WTC11 (cell line): Measurements from ENCODE around the gene PDGFRB. TPM values are rescaled to one million over a fixed set of nuclear protein-coding genes. Genes with fewer than 3 reads are reported as not detected.

Experiments
- ATAC-seq: fragments of 200-7000 bp; cut with Tn5 transposase; 2 replicates; pipeline ENCODE4 v1.10.0; 2021; ENCODE audit warnings: mild to moderate bottlenecking, moderate library complexity
- CTCF ChIA-PET: fragments of 300-600 bp; sonication (Branson Sonifier 250); formaldehyde crosslinking; loops from one replicate; lab custom pipeline; 2021; ENCODE audit warnings: antibody characterized with exemption; lab: Charles Lee
- POLR2A ChIA-PET: fragments of 350-600 bp; sonication (Branson Sonifier 250); formaldehyde crosslinking; loops from one replicate; lab custom pipeline; 2021; ENCODE audit warnings: antibody characterized with exemption; lab: Charles Lee
- DNase-seq: peaks from one replicate; pipeline ENCODE4 v3.0.0; 2021; ENCODE audit warnings: low spot score
- H3K27ac Mint-ChIP-seq: 2 replicates; pipeline ENCODE4 v1.8.0; 2021; ENCODE audit warnings: mixed read lengths
- H3K27me3 Mint-ChIP-seq: 2 replicates; pipeline ENCODE4 v1.8.0; 2021; ENCODE audit warnings: low read depth, mild to moderate bottlenecking, moderate library complexity, mixed read lengths
- H3K36me3 Mint-ChIP-seq: 2 replicates; pipeline ENCODE4 v1.8.0; 2021; ENCODE audit warnings: mixed read lengths
- H3K4me1 Mint-ChIP-seq: 2 replicates; pipeline ENCODE4 v1.8.0; 2022; ENCODE audit warnings: mixed read lengths
- H3K4me3 Mint-ChIP-seq: 2 replicates; pipeline ENCODE4 v1.8.0; 2021; ENCODE audit warnings: mild to moderate bottlenecking, moderate library complexity, mixed read lengths
- H3K9me3 Mint-ChIP-seq: 2 replicates; pipeline ENCODE4 v1.8.0; 2021; ENCODE audit warnings: mixed read lengths
- ARID4B ChIP-seq: sonication (generic); formaldehyde crosslinking; IDR thresholded peaks from 2 replicates; pipeline ENCODE4 v1.8.0; 2023; ENCODE audit warnings: missing genetic modification reagents, mild to moderate bottlenecking, borderline replicate concordance
- E2F5 ChIP-seq: sonication (generic); formaldehyde crosslinking; IDR thresholded peaks from 2 replicates; pipeline ENCODE4 v1.8.1; 2022; ENCODE audit warnings: mild to moderate bottlenecking, moderate library complexity, missing genetic modification reagents
- ERG ChIP-seq: fragments of 250-450 bp; sonication (Bioruptor Pico); IDR thresholded peaks from 2 replicates; pipeline ENCODE4 v1.8.0; 2021; ENCODE audit warnings: mild to moderate bottlenecking
- FOXP4 ChIP-seq: sonication (generic); formaldehyde crosslinking; IDR thresholded peaks from 2 replicates; pipeline ENCODE4 v1.8.0; 2022; ENCODE audit warnings: mild to moderate bottlenecking, missing genetic modification reagents
- GABPB1 ChIP-seq: sonication (generic); formaldehyde crosslinking; IDR thresholded peaks from 2 replicates; pipeline ENCODE4 v1.8.1; 2023; ENCODE audit warnings: mild to moderate bottlenecking, missing genetic modification reagents
- IRF1 ChIP-seq: sonication (generic); formaldehyde crosslinking; IDR thresholded peaks from 2 replicates; pipeline ENCODE4 v1.8.0; 2023; ENCODE audit warnings: missing genetic modification reagents
- JAZF1 ChIP-seq: fragments of 250-450 bp; sonication (Bioruptor Pico); IDR thresholded peaks from 2 replicates; pipeline ENCODE4 v1.9.0; 2021; ENCODE audit warnings: moderate library complexity, mild to moderate bottlenecking, inconsistent platforms
- MLX ChIP-seq: sonication (generic); formaldehyde crosslinking; IDR thresholded peaks from 2 replicates; pipeline ENCODE4 v1.8.1; 2023; ENCODE audit warnings: mild to moderate bottlenecking, missing genetic modification reagents, moderate library complexity
- NFATC4 ChIP-seq: fragments of 250-450 bp; sonication (Bioruptor Pico); IDR thresholded peaks from 2 replicates; pipeline ENCODE4 v1.9.0; 2021; ENCODE audit warnings: mild to moderate bottlenecking
- NR2C2 ChIP-seq: sonication (generic); formaldehyde crosslinking; IDR thresholded peaks from 2 replicates; pipeline ENCODE4 v1.8.0; 2022; ENCODE audit warnings: mild to moderate bottlenecking, missing genetic modification reagents
- PREB ChIP-seq: sonication (generic); formaldehyde crosslinking; IDR thresholded peaks from 2 replicates; pipeline ENCODE4 v1.8.1; 2022; ENCODE audit warnings: mild to moderate bottlenecking, missing genetic modification reagents, moderate library complexity, borderline replicate concordance
- PRRX2 ChIP-seq: fragments of 250-450 bp; sonication (Bioruptor Pico); IDR thresholded peaks from 2 replicates; pipeline ENCODE4 v1.8.0; 2021; ENCODE audit warnings: mild to moderate bottlenecking
- ZBTB21 ChIP-seq: sonication (generic); formaldehyde crosslinking; IDR thresholded peaks from 2 replicates; pipeline ENCODE4 v1.8.1; 2023; ENCODE audit warnings: mild to moderate bottlenecking, missing genetic modification reagents, borderline replicate concordance
- ZNF138 ChIP-seq: sonication (generic); formaldehyde crosslinking; conservative IDR thresholded peaks from 2 replicates; pipeline ENCODE4 v1.8.1; 2022; ENCODE audit warnings: mild to moderate bottlenecking, moderate library complexity, missing genetic modification reagents
- total RNA-seq: library from RNA; stranded (reverse); gene quantifications from 3 replicates; pipeline ENCODE4 v1.2.3, GENCODE V29; 2021
- TF ChIP-seq, protein P1 (sequence below): fragments of 250-450 bp; sonication (Bioruptor Pico); IDR thresholded peaks from 2 replicates; pipeline ENCODE4 v1.9.0; 2021; ENCODE audit warnings: moderate library complexity, mild to moderate bottlenecking, inconsistent platforms, borderline replicate concordance
- TF ChIP-seq, protein P2 (sequence below): fragments of 250-450 bp; sonication (Bioruptor Pico); IDR thresholded peaks from 2 replicates; pipeline ENCODE4 v2.1.2; 2022; ENCODE audit warnings: mild to moderate bottlenecking, moderate library complexity
- TF ChIP-seq, protein P3 (sequence below): sonication (generic); formaldehyde crosslinking; IDR thresholded peaks from 2 replicates; pipeline ENCODE4 v1.8.1; 2023; ENCODE audit warnings: mild to moderate bottlenecking, missing genetic modification reagents

The PDGFRB gene
- total RNA-seq, 1 experiment from 2014 or later: 5.1 TPM

DNA sequence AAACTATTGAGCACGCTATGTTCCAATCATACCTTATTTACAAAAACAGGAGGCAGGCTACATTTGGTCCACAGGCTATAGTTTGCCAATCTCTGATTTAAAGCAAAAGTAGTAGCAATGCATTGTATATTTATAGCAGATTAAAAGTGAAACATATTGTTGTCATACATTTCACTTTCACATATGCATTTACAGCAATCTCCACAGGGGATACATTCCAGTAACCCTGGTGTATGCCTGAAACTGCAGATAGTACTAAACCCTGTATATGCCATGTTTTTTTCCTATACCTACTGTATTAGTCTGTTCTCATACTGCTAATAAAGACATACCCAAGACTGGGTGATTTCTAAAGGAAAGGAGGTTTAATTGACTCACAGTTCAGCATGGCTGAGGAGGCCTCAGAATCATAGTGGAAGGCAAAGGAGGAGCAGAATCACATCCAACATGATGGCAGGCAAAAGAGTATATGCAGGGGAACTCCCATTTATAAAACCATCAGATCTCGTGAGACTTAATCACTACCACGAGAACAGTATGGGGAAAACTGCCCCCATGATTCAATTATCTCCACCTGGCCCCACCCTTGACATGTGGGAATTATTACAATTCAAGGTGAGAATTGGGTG is 63.4 kb downstream of the PDGFRB start:
- Mint-ChIP-seq H3K4me1 (0 out of 2 replicates have a peak, but pooled peaks cover 2% of the 10 kb centered on the region), H3K27ac (no peak overlapping the region), H3K9me3 (no peaks in the 10 kb centered on the region), H3K27me3 (peaks cover 2% of the 10 kb centered on the region; the same call in 1 of the 2 replicates), H3K4me3 (no peak overlapping the region), H3K36me3 (no peaks in the 10 kb centered on the region)
- CTCF ChIA-PET: no interaction called here
- POLR2A ChIA-PET: no interaction called here
- ATAC-seq: no peak
- no peak for DNase-seq
- TF ChIP-seq JAZF1 (CRISPR knock-in tag) (no peak), NR2C2 (CRISPR knock-in tag) (no peak), MLX (CRISPR knock-in tag) (no peak), E2F5 (CRISPR knock-in tag) (no peak), PRRX2 (CRISPR knock-in tag) (no peak), ARID4B (CRISPR knock-in tag) (no peak), IRF1 (no peak), ERG (CRISPR knock-in tag) (no peak), ZNF138 (CRISPR knock-in tag) (no peak), ZBTB21 (no peak), FOXP4 (CRISPR knock-in tag) (no peak), GABPB1 (CRISPR knock-in tag) (no peak), PREB (CRISPR knock-in tag) (no peak), NFATC4 (CRISPR knock-in tag) (no peak)
- TF ChIP-seq, protein P1, sequence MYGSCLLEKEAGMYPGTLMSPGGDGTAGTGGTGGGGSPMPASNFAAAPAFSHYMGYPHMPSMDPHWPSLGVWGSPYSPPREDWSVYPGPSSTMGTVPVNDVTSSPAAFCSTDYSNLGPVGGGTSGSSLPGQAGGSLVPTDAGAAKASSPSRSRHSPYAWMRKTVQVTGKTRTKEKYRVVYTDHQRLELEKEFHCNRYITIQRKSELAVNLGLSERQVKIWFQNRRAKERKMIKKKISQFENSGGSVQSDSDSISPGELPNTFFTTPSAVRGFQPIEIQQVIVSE (CRISPR knock-in tag): no peak
- TF ChIP-seq, protein P2, sequence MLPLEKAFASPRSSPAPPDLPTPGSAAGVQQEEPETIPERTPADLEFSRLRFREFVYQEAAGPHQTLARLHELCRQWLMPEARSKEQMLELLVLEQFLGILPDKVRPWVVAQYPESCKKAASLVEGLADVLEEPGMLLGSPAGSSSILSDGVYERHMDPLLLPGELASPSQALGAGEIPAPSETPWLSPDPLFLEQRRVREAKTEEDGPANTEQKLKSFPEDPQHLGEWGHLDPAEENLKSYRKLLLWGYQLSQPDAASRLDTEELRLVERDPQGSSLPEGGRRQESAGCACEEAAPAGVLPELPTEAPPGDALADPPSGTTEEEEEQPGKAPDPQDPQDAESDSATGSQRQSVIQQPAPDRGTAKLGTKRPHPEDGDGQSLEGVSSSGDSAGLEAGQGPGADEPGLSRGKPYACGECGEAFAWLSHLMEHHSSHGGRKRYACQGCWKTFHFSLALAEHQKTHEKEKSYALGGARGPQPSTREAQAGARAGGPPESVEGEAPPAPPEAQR (CRISPR knock-in tag): no peak
- TF ChIP-seq, protein P3, sequence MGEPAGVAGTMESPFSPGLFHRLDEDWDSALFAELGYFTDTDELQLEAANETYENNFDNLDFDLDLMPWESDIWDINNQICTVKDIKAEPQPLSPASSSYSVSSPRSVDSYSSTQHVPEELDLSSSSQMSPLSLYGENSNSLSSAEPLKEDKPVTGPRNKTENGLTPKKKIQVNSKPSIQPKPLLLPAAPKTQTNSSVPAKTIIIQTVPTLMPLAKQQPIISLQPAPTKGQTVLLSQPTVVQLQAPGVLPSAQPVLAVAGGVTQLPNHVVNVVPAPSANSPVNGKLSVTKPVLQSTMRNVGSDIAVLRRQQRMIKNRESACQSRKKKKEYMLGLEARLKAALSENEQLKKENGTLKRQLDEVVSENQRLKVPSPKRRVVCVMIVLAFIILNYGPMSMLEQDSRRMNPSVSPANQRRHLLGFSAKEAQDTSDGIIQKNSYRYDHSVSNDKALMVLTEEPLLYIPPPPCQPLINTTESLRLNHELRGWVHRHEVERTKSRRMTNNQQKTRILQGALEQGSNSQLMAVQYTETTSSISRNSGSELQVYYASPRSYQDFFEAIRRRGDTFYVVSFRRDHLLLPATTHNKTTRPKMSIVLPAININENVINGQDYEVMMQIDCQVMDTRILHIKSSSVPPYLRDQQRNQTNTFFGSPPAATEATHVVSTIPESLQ: no peak
